HepG2 (cell line): ENCODE results near the gene SNX9. TPM values are rescaled to one million over a fixed set of nuclear protein-coding genes. Genes with fewer than 3 reads are reported as not detected.

Experiments used
- ATF7-NPFF ChIP-seq: sonication (generic); formaldehyde crosslinking; IDR thresholded peaks from 2 replicates; pipeline ENCODE4 v1.8.1; 2023; ENCODE audit warnings: mild to moderate bottlenecking, low read depth, missing genetic modification reagents, moderate library complexity
- CAMTA2 ChIP-seq: sonication (generic); formaldehyde crosslinking; IDR thresholded peaks from 2 replicates; pipeline ENCODE4 v1.4.0; 2020; ENCODE audit warnings: mild to moderate bottlenecking, missing genetic modification reagents, borderline replicate concordance
- IKZF1 ChIP-seq: fragments of 450-650 bp; IDR thresholded peaks from 2 replicates; pipeline ENCODE4 v1.7.1; 2016
- MAX ChIP-seq: IDR thresholded peaks from 2 replicates; pipeline ENCODE4 v1.6.1; 2012; ENCODE audit warnings: inconsistent platforms
- ZSCAN21 ChIP-seq: sonication (generic); formaldehyde crosslinking; IDR thresholded peaks from 2 replicates; pipeline ENCODE4 v1.8.0; 2022; ENCODE audit warnings: mild to moderate bottlenecking, missing genetic modification reagents, moderate library complexity, borderline replicate concordance
- polyA plus RNA-seq, 8 experiments: library from polyadenylated mRNA; depleted of rRNA in 3 of 8; stranded (reverse) in 7 of 8; unstranded in 1 of 8; fragments of >200 nt; fragmentation: Illumina TruSeq in 4 of 8; extraction: Trizol in 4 of 8; gene quantifications; 2 replicates each; pipeline versions ENCODE4 v1.2.1 to v1.2.3, GENCODE V29; 2011 to 2016; ENCODE audit warnings: low read depth in 4 of 8, missing spikeins in 1 of 8, mixed read lengths in 1 of 8; ENCODE audit not compliant: insufficient read depth in 1 of 8
- total RNA-seq, 5 experiments: library from RNA; depleted of rRNA; stranded (reverse); fragments of >200 nt; fragmentation: Illumina TruSeq; extraction: Trizol; gene quantifications; 2 replicates each; pipeline ENCODE4 v1.2.3, GENCODE V29; 2016; ENCODE audit warnings: low read depth in 1 of 5
- TF ChIP-seq, protein P1 (sequence below): sonication (generic); formaldehyde crosslinking; IDR thresholded peaks from 2 replicates; pipeline ENCODE4 v1.5.1; 2020; ENCODE audit warnings: mild to moderate bottlenecking, missing genetic modification reagents, borderline replicate concordance
- TF ChIP-seq, protein P2 (sequence below), 2 experiments: sonication (generic) in 1 of 2; formaldehyde crosslinking in 1 of 2; IDR thresholded peaks; 2 replicates each; pipeline versions ENCODE4 v1.4.0 to v1.6.1; 2016 to 2020; ENCODE audit warnings: borderline replicate concordance in 1 of 2, low read depth in 1 of 2, mild to moderate bottlenecking in 1 of 2, missing genetic modification reagents in 1 of 2
- TF ChIP-seq, protein P3 (sequence below): sonication (generic); formaldehyde crosslinking; IDR thresholded peaks from 2 replicates; pipeline ENCODE4 v1.9.0; 2021; ENCODE audit warnings: missing genetic modification reagents, mild to moderate bottlenecking, borderline replicate concordance
- TF ChIP-seq, protein P4 (sequence below): sonication (generic); formaldehyde crosslinking; IDR thresholded peaks from 2 replicates; pipeline ENCODE4 v1.4.0; 2020; ENCODE audit warnings: mild to moderate bottlenecking, missing genetic modification reagents

The SNX9 gene
- total and polyA plus RNA-seq, 2 of the 13 experiments (the other 11 are each of a cell fraction or from before 2014, with no cell fraction given) = 21.9 to 36.0 TPM

DNA sequence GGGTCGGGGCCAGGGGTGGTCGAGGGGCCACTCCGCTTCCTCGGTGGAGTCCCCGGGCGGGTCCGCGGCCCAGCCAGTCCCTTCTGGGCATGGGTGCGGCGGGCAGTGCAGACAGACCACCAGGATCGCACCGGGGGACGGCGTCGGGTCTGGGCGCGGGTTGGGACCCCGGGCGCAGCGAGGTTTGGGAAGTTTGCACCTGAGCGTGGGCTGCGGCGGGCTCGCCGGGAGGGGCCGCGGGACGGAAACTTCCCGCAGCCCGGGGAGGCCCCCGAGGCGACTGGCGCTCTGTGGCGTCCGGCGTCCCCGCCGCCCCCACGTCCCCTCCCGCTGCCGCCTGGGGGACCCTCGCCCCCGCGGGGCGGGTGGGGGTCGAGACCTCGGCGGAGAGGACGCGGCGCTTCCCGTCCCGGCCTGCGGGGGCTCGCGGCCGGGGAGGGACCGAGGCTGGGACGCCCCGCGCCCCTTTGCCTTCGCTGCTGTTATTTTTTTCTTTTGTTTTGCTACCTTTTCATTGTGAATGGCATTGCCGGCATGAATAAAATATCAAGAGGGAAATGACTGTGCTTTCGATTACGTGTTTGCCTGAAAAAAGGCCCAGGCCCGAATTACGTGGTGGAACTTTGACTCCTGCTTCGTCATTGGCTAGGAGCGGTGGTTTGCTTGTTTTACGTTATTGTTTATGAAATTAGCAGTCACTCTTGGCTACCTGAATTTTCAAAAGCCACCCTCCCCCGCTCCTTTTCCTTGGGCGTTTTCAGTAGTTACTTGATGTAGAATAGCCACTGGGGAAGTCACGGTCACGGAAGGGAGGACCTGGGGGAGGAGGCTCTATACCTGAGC, 703 bp downstream of the SNX9 start (continued):
- TF ChIP-seq, protein P1, sequence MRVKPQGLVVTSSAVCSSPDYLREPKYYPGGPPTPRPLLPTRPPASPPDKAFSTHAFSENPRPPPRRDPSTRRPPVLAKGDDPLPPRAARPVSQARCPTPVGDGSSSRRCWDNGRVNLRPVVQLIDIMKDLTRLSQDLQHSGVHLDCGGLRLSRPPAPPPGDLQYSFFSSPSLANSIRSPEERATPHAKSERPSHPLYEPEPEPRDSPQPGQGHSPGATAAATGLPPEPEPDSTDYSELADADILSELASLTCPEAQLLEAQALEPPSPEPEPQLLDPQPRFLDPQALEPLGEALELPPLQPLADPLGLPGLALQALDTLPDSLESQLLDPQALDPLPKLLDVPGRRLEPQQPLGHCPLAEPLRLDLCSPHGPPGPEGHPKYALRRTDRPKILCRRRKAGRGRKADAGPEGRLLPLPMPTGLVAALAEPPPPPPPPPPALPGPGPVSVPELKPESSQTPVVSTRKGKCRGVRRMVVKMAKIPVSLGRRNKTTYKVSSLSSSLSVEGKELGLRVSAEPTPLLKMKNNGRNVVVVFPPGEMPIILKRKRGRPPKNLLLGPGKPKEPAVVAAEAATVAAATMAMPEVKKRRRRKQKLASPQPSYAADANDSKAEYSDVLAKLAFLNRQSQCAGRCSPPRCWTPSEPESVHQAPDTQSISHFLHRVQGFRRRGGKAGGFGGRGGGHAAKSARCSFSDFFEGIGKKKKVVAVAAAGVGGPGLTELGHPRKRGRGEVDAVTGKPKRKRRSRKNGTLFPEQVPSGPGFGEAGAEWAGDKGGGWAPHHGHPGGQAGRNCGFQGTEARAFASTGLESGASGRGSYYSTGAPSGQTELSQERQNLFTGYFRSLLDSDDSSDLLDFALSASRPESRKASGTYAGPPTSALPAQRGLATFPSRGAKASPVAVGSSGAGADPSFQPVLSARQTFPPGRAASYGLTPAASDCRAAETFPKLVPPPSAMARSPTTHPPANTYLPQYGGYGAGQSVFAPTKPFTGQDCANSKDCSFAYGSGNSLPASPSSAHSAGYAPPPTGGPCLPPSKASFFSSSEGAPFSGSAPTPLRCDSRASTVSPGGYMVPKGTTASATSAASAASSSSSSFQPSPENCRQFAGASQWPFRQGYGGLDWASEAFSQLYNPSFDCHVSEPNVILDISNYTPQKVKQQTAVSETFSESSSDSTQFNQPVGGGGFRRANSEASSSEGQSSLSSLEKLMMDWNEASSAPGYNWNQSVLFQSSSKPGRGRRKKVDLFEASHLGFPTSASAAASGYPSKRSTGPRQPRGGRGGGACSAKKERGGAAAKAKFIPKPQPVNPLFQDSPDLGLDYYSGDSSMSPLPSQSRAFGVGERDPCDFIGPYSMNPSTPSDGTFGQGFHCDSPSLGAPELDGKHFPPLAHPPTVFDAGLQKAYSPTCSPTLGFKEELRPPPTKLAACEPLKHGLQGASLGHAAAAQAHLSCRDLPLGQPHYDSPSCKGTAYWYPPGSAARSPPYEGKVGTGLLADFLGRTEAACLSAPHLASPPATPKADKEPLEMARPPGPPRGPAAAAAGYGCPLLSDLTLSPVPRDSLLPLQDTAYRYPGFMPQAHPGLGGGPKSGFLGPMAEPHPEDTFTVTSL (CRISPR knock-in tag) = no peak
- TF ChIP-seq ATF7-NPFF (CRISPR knock-in tag) (no peak), ZSCAN21 (CRISPR knock-in tag) (0 out of 2 replicates have a peak, but pooled peaks have one; percentile 7), CAMTA2 (CRISPR knock-in tag) (no peak), IKZF1 (no peak), MAX (no peak; the same call in 1 of the 2 replicates)
- TF ChIP-seq, protein P2, sequence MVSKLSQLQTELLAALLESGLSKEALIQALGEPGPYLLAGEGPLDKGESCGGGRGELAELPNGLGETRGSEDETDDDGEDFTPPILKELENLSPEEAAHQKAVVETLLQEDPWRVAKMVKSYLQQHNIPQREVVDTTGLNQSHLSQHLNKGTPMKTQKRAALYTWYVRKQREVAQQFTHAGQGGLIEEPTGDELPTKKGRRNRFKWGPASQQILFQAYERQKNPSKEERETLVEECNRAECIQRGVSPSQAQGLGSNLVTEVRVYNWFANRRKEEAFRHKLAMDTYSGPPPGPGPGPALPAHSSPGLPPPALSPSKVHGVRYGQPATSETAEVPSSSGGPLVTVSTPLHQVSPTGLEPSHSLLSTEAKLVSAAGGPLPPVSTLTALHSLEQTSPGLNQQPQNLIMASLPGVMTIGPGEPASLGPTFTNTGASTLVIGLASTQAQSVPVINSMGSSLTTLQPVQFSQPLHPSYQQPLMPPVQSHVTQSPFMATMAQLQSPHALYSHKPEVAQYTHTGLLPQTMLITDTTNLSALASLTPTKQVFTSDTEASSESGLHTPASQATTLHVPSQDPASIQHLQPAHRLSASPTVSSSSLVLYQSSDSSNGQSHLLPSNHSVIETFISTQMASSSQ (IDR thresholded peaks at IDR 0.05; ENCODE audit: low read depth) = no peak
- TF ChIP-seq, protein P2 (CRISPR knock-in tag; IDR thresholded peaks at IDR 0.05; ENCODE audit: borderline replicate concordance) = no peak
- TF ChIP-seq, protein P3, sequence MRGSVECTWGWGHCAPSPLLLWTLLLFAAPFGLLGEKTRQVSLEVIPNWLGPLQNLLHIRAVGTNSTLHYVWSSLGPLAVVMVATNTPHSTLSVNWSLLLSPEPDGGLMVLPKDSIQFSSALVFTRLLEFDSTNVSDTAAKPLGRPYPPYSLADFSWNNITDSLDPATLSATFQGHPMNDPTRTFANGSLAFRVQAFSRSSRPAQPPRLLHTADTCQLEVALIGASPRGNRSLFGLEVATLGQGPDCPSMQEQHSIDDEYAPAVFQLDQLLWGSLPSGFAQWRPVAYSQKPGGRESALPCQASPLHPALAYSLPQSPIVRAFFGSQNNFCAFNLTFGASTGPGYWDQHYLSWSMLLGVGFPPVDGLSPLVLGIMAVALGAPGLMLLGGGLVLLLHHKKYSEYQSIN (CRISPR knock-in tag) = 0 out of 2 replicates have a peak, but pooled peaks have one; percentile 53
- TF ChIP-seq, protein P4, sequence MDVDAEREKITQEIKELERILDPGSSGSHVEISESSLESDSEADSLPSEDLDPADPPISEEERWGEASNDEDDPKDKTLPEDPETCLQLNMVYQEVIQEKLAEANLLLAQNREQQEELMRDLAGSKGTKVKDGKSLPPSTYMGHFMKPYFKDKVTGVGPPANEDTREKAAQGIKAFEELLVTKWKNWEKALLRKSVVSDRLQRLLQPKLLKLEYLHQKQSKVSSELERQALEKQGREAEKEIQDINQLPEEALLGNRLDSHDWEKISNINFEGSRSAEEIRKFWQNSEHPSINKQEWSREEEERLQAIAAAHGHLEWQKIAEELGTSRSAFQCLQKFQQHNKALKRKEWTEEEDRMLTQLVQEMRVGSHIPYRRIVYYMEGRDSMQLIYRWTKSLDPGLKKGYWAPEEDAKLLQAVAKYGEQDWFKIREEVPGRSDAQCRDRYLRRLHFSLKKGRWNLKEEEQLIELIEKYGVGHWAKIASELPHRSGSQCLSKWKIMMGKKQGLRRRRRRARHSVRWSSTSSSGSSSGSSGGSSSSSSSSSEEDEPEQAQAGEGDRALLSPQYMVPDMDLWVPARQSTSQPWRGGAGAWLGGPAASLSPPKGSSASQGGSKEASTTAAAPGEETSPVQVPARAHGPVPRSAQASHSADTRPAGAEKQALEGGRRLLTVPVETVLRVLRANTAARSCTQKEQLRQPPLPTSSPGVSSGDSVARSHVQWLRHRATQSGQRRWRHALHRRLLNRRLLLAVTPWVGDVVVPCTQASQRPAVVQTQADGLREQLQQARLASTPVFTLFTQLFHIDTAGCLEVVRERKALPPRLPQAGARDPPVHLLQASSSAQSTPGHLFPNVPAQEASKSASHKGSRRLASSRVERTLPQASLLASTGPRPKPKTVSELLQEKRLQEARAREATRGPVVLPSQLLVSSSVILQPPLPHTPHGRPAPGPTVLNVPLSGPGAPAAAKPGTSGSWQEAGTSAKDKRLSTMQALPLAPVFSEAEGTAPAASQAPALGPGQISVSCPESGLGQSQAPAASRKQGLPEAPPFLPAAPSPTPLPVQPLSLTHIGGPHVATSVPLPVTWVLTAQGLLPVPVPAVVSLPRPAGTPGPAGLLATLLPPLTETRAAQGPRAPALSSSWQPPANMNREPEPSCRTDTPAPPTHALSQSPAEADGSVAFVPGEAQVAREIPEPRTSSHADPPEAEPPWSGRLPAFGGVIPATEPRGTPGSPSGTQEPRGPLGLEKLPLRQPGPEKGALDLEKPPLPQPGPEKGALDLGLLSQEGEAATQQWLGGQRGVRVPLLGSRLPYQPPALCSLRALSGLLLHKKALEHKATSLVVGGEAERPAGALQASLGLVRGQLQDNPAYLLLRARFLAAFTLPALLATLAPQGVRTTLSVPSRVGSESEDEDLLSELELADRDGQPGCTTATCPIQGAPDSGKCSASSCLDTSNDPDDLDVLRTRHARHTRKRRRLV (CRISPR knock-in tag) = 0 out of 2 replicates have a peak, but pooled peaks have one; percentile 46
